ENCODE measurements around the gene KDM4C. TPM values are rescaled to one million over a fixed set of nuclear protein-coding genes. Genes with fewer than 3 reads are reported as not detected.
A peak's percentile ranks its signal among the peaks of the same experiment; 100 is the strongest.
"Not testable (repeated sequence)": the region's sequence is repeated elsewhere in the genome, so short reads cannot be mapped to it uniquely, and the experiment has no call there.

KDM4C gene
- total RNA-seq, 2 donors from 2014 or later = 66.2 to 68.7 TPM

DNA sequence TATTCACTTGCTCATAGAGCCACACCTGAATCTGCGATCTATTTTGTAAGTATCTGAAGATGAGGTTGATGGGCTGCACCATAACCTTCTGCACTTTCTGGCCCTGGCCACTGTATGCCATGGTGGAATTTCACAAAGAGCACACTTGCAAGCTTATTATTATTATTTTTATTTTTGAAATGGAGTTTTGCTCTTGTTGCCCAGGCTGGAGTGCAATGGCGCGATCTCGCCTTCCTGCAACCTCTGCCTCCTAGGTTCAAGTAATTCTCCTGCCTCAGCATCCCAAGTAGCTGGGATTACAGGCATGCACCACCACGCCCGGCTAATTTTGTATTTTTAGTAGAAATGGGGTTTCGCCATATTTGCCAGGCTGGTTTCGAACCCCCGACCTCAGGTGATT is 8.9 kb upstream of the KDM4C start:
- H3K9me3 Mint-ChIP-seq; H3K4me3 Mint-ChIP-seq; H3K27me3 Mint-ChIP-seq; DNase-seq (ENCODE audit: low spot score); H3K27ac Mint-ChIP-seq; ATAC-seq; H3K36me3 Mint-ChIP-seq: not testable (repeated sequence)
- peaks cover 9 to 11% of the 10 kb centered on the region in 2 donors for H3K4me1 Mint-ChIP-seq (ENCODE audit: low read depth in 2 of 2)

DNA sequence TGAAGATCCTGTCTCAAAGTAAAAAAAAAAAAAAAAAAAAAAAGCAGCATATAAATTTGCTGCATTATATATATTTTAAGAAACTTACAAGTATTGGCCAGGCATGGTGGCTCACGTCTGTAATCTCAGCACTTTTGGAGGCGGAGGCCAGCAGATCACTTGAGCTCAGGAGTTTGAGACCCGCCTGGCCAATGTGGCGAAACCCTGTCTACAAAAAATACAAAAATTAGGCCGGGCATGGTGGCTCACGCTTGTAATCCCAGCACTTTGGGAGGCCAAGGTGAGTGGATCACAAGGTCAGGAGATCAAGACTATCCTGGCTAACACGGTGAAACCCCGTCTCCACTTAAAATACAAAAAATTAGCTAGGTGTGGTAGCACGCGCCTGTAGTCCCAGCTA is 2.9 kb upstream of the KDM4C start:
- not testable (repeated sequence) for H3K27ac Mint-ChIP-seq; H3K9me3 Mint-ChIP-seq; ATAC-seq; H3K36me3 Mint-ChIP-seq; H3K27me3 Mint-ChIP-seq; H3K4me3 Mint-ChIP-seq; DNase-seq (ENCODE audit: low spot score)
- peaks cover 24 to 30% of the 10 kb centered on the region in 2 donors for H3K4me1 Mint-ChIP-seq (ENCODE audit: low read depth in 2 of 2)

GRCh38 chr9:6757132-6757455 is 679 bp upstream of the KDM4C start:
- ATAC-seq = peak; percentile 69 to 77
- H3K36me3 Mint-ChIP-seq = no peaks in the 10 kb centered on the region
- H3K27me3 Mint-ChIP-seq = no peaks in the 10 kb centered on the region
- no peaks in the 10 kb centered on the region for H3K9me3 Mint-ChIP-seq
- peak; percentile 75 for DNase-seq (ENCODE audit: low spot score)
- H3K4me3 Mint-ChIP-seq = peak overlapping the region; percentile 96
- peaks cover 21 to 34% of the 10 kb centered on the region in 2 donors for H3K4me1 Mint-ChIP-seq (ENCODE audit: low read depth in 2 of 2)
- H3K27ac Mint-ChIP-seq = peak overlapping the region; percentile 98 to 100

DNA sequence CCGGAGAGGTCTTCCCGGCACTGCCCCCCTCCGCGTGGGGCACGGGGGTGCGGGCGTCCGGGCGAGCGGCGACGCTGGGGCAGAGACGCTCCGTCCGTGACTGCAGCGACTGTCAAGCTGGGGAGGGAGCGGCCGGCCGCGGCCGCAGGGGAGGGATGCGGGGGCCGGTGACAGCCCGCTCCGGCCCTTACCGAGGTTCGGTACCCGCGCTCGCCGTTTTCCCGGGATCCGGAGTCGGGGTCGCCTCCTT is 400 bp downstream of the KDM4C start:
- no peaks in the 10 kb centered on the region for H3K27me3 Mint-ChIP-seq
- peaks cover 2% of the 10 kb centered on the region for H3K9me3 Mint-ChIP-seq
- peak overlapping the region; percentile 96 for H3K4me3 Mint-ChIP-seq
- DNase-seq (ENCODE audit: low spot score) = no peak
- H3K4me1 Mint-ChIP-seq (ENCODE audit: low read depth in 2 of 2) = peaks cover 24 to 39% of the 10 kb centered on the region in 2 donors
- peak overlapping the region; percentile 98 to 100 for H3K27ac Mint-ChIP-seq
- peaks cover 3% of the 10 kb centered on the region for H3K36me3 Mint-ChIP-seq
- ATAC-seq = peak; percentile 37 to 47

DNA sequence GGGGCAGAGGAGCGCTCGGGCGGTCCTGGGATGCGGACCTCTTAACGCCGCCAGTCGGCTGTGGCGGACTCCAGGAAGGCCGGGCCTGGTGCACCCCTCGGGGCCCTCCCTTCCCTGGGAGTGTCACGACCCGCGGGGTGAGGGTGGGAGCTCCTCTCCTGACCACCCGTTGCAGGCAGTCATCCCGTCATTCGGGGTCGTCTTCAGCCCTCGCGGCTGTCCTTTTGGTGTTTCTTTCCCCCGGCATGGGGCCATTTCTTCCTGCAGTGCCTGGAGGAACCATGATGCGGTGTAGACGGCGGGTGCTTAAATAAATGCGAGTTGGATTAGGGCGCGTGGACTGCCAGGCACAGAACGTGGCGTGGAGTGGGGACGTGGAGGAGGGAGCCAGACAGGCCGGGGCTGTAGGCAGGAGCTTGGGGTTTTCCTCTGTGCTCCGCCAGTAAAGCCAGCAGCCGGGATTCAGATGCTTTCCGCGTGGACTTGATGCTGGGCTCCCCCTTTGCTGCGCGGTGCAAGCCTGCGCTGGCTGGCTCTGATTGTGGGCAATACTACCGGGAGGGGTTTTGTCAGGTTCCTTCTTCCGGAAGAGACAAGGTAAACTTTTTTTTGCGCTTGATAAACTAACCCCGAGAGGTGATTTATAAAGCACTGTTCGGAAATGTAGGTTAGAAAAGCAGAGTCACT is 868 bp downstream of the KDM4C start:
- no peaks in the 10 kb centered on the region for H3K27me3 Mint-ChIP-seq
- H3K36me3 Mint-ChIP-seq = peaks cover 5% of the 10 kb centered on the region
- ATAC-seq = peak; percentile 37
- DNase-seq (ENCODE audit: low spot score) = peak; percentile 71
- H3K9me3 Mint-ChIP-seq = peaks cover 4% of the 10 kb centered on the region
- peaks cover 29 to 44% of the 10 kb centered on the region in 2 donors for H3K4me1 Mint-ChIP-seq (ENCODE audit: low read depth in 2 of 2)
- H3K27ac Mint-ChIP-seq = peak overlapping the region; percentile 92 to 98
- peak overlapping the region; percentile 96 for H3K4me3 Mint-ChIP-seq

GRCh38 chr9:6759185-6759977 is 1.6 kb downstream of the KDM4C start:
- peak; percentile 0 to 8 for ATAC-seq
- H3K4me1 Mint-ChIP-seq (ENCODE audit: low read depth in 2 of 2) = peaks cover 33 to 48% of the 10 kb centered on the region in 2 donors

DNA sequence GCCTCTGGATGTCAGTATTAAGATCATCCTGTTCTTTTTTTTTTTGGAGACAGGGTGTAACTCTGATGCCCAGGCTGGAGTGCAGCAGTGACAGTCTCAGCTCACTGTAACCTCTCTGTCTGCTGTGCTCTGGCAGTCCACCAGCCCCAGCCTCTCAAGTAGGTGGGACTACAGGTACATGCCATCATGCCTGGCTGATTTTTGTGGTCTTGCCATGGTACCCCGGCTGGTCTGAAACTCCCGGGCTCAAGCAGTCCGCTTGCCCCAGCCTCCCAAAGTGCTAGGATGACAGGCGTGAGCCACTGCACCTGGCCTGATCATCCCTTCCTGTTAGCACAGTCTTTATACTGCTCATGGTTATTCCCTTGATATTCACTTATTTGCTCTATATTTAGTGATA is 3.5 kb downstream of the KDM4C start:
- Mint-ChIP-seq H3K4me3 (no peak overlapping the region), H3K27me3 (no peaks in the 10 kb centered on the region), H3K4me1 (ENCODE audit: low read depth in 2 of 2) (peaks cover 44 to 57% of the 10 kb centered on the region in 2 donors), H3K27ac (peak overlapping the region in 1 of 2 donors; percentile 54), H3K36me3 (peaks cover 5% of the 10 kb centered on the region), H3K9me3 (peaks cover 4% of the 10 kb centered on the region)
- ATAC-seq (no peak), DNase-seq (ENCODE audit: low spot score) (no peak)

More at GRCh38 chr9:6759185-6759977, 1.6 kb downstream of the KDM4C start:
- H3K4me3 Mint-ChIP-seq = peak overlapping the region; percentile 96
- DNase-seq (ENCODE audit: low spot score) = no peak
- no peaks in the 10 kb centered on the region for H3K27me3 Mint-ChIP-seq
- peak overlapping the region; percentile 92 to 98 for H3K27ac Mint-ChIP-seq
- H3K9me3 Mint-ChIP-seq = peaks cover 4% of the 10 kb centered on the region
- H3K36me3 Mint-ChIP-seq = peaks cover 5% of the 10 kb centered on the region

DNA sequence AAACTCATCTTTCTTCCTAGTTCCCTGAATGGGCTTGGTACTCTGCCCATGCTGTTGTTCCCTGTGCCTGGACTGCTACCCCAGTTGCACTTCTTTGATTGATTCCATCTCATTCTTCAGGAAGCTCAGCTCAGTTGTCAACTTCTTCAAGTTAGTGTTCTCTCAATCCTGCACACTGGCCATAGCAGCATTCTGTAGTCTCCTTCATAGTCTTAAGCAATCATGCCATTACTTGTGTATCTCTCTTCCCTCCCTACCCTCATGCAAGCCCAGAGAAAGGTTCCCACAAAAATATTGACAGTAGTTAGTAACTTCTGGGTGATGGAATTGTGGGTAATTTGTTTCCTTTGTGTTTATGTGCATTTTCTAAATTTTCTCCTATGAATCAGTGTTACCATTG is 5.5 kb downstream of the KDM4C start:
- no peaks in the 10 kb centered on the region for H3K27me3 Mint-ChIP-seq
- no peak for DNase-seq (ENCODE audit: low spot score)
- H3K4me1 Mint-ChIP-seq (ENCODE audit: low read depth in 2 of 2) = peaks cover 39 to 48% of the 10 kb centered on the region in 2 donors
- peak overlapping the region; percentile 18 for H3K4me3 Mint-ChIP-seq
- no peak for ATAC-seq
- H3K36me3 Mint-ChIP-seq = peaks cover 5% of the 10 kb centered on the region
- H3K27ac Mint-ChIP-seq = peak overlapping the region in 1 of 2 donors; percentile 7
- H3K9me3 Mint-ChIP-seq = peaks cover 4% of the 10 kb centered on the region

DNA sequence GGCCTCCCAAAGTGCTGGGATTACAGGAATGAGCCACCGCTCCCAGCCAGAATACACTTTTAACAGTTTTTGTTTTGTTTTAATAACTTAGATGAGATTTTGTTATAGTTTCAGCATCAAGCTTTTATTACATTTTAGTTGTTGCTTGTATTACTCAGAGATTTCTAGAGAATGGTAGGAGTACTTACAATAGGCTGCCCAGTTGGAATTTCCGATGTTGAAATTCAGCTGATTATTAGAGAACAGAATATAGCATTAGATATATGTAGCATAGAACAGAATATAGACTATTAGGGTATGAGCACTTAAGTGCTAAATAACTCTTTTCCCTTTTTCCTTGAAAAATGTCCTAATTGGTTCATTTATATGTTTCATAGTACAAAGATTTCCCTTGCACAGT is 6.2 kb downstream of the KDM4C start:
- peaks cover 37 to 48% of the 10 kb centered on the region in 2 donors for H3K4me1 Mint-ChIP-seq (ENCODE audit: low read depth in 2 of 2)
- no peak overlapping the region for H3K27ac Mint-ChIP-seq
- DNase-seq (ENCODE audit: low spot score) = no peak

DNA sequence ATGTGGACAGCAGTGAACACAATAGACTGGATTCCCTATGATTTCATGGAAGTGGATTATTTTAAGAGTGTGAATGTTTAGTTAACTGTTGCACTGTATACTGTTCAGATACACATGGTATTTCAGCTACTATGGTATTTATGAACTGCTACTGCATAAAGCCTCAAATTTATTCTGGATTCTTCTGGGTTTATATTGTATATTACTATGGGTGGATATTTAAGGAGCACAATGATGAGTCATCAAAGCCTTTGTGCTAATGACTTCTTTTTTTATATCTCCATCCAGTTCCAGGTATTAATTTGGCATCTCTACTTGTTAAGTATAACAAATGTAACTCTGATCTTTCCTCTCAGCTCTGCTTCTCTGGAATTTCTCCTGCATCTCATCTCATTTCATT is 6.8 kb downstream of the KDM4C start:
- H3K36me3 Mint-ChIP-seq = peaks cover 5% of the 10 kb centered on the region
- peaks cover 4% of the 10 kb centered on the region for H3K9me3 Mint-ChIP-seq
- H3K27ac Mint-ChIP-seq = no peak overlapping the region
- H3K27me3 Mint-ChIP-seq = no peaks in the 10 kb centered on the region
- H3K4me3 Mint-ChIP-seq = no peak overlapping the region
- DNase-seq (ENCODE audit: low spot score) (no peak), ATAC-seq (no peak)
- peaks cover 32 to 48% of the 10 kb centered on the region in 2 donors for H3K4me1 Mint-ChIP-seq (ENCODE audit: low read depth in 2 of 2)

More for the DNA sequence above, 6.2 kb downstream of the KDM4C start:
- H3K4me3 Mint-ChIP-seq = no peak overlapping the region
- no peak for ATAC-seq
- H3K36me3 Mint-ChIP-seq = peaks cover 5% of the 10 kb centered on the region
- no peaks in the 10 kb centered on the region for H3K27me3 Mint-ChIP-seq
- H3K9me3 Mint-ChIP-seq = peaks cover 4% of the 10 kb centered on the region

GRCh38 chr9:6764950-6765349 is 7.2 kb downstream of the KDM4C start:
- ATAC-seq (no peak), DNase-seq (ENCODE audit: low spot score) (no peak)
- Mint-ChIP-seq H3K27me3 (no peaks in the 10 kb centered on the region), H3K4me1 (ENCODE audit: low read depth in 2 of 2) (peaks cover 29 to 47% of the 10 kb centered on the region in 2 donors), H3K9me3 (peaks cover 4% of the 10 kb centered on the region), H3K27ac (no peak overlapping the region), H3K36me3 (peaks cover 5% of the 10 kb centered on the region), H3K4me3 (no peak overlapping the region)

DNA sequence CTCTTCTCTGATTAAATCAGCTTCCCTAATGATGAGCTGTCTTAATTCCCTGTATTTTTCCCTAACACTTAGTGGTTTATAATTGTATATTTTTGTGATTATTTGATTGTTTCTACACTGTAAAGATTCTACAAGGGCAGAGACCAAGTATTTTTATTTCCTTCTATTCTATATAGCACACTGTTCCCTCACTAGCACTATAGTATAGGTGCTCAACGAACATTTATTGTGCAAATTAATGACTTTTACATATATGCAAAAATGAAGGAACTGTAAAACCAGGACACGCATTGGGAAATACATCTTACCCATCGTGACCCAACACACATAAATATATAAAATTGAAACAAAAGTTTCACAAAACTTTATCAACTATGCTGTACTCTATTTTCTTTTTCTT is 7.6 kb downstream of the KDM4C start:
- Mint-ChIP-seq H3K9me3 (peaks cover 4% of the 10 kb centered on the region), H3K4me1 (ENCODE audit: low read depth in 2 of 2) (peaks cover 26 to 44% of the 10 kb centered on the region in 2 donors), H3K36me3 (peaks cover 5% of the 10 kb centered on the region), H3K27me3 (no peaks in the 10 kb centered on the region), H3K4me3 (no peak overlapping the region), H3K27ac (no peak overlapping the region)
- DNase-seq (ENCODE audit: low spot score) = no peak
- no peak for ATAC-seq

- Mint-ChIP-seq H3K27ac (no peak overlapping the region), H3K4me3 (no peak overlapping the region), H3K9me3 (peaks cover 4% of the 10 kb centered on the region), H3K27me3 (no peaks in the 10 kb centered on the region), H3K36me3 (peaks cover 5% of the 10 kb centered on the region), H3K4me1 (ENCODE audit: low read depth in 2 of 2) (peaks cover 22 to 37% of the 10 kb centered on the region in 2 donors)
- ATAC-seq (no peak), DNase-seq (ENCODE audit: low spot score) (no peak)
These were observed 8.8 kb downstream of the KDM4C start for GRCh38 chr9:6766606-6767005.

GRCh38 chr9:6768587-6768986 is 10.8 kb downstream of the KDM4C start:
- DNase-seq (ENCODE audit: low spot score); ATAC-seq; H3K9me3 Mint-ChIP-seq; H3K36me3 Mint-ChIP-seq; H3K27me3 Mint-ChIP-seq; H3K27ac Mint-ChIP-seq; H3K4me3 Mint-ChIP-seq: not testable (repeated sequence)
- peaks cover 15 to 25% of the 10 kb centered on the region in 2 donors for H3K4me1 Mint-ChIP-seq (ENCODE audit: low read depth in 2 of 2)

Measured in natural killer cell treated with Interleukin-12 subunit alpha and Interleukin-12 subunit beta and Interleukin-15 and Interleukin-18, amount 100 ng/mL, for 72 hours (primary cell).